Measurements from ENCODE around the gene ARHGAP29.

ARHGAP29 gene

GRCh38 chr1:94125551-94126514 is 111.6 kb downstream of the ARHGAP29 start:
- H4K20me1 ChIP-seq (ENCODE audit: insufficient read depth, low read length, poor library complexity, severe bottlenecking) = no peaks in the 10 kb centered on the region
- H3K4me2 ChIP-seq (ENCODE audit: low read depth, low read length, poor library complexity, severe bottlenecking) = no peak overlapping the region
- no peaks in the 10 kb centered on the region for H3K79me2 ChIP-seq (ENCODE audit: insufficient read depth, low read length)
- H2AFZ ChIP-seq (ENCODE audit: low read length) = no peak overlapping the region
- no peaks in the 10 kb centered on the region for H3K36me3 ChIP-seq (ENCODE audit: insufficient read depth, low read length)
- TF ChIP-seq EZH2phosphoT487 (IDR thresholded peaks at IDR 0.05; ENCODE audit: borderline replicate concordance) (no peak), CTCF (conservative IDR thresholded peaks at IDR 0.05; ENCODE audit: low read length) (no peak)
- H3K4me3 ChIP-seq (ENCODE audit: low read length, poor library complexity, severe bottlenecking) = no peak overlapping the region
- no peaks in the 10 kb centered on the region for H3K9me2 ChIP-seq (replicated peaks; ENCODE audit: low read depth, low read length)
- H3K27me3 ChIP-seq (ENCODE audit: insufficient read depth, low read length, poor library complexity, severe bottlenecking) = no peaks in the 10 kb centered on the region
- no peaks in the 10 kb centered on the region for H3K9me3 ChIP-seq (ENCODE audit: insufficient read depth, low read depth, low read length)
- H3K4me1 ChIP-seq (ENCODE audit: insufficient read depth, low read length, poor library complexity, severe bottlenecking) = peaks cover 6% of the 10 kb centered on the region
- no peak overlapping the region for H3K9ac ChIP-seq (ENCODE audit: low read depth, low read length, poor library complexity, severe bottlenecking)
- no peaks in the 10 kb centered on the region for H3F3A ChIP-seq (ENCODE audit: low read depth)

- Histone ChIP-seq H3F3A (ENCODE audit: low read depth) (no peaks in the 10 kb centered on the region), H3K4me3 (ENCODE audit: low read length, poor library complexity, severe bottlenecking) (no peak overlapping the region), H2AFZ (ENCODE audit: low read length) (no peak overlapping the region), H3K79me2 (ENCODE audit: insufficient read depth, low read length) (no peaks in the 10 kb centered on the region), H3K4me2 (ENCODE audit: low read depth, low read length, poor library complexity, severe bottlenecking) (no peak overlapping the region), H3K9ac (ENCODE audit: low read depth, low read length, poor library complexity, severe bottlenecking) (no peak overlapping the region), H4K20me1 (ENCODE audit: insufficient read depth, low read length, poor library complexity, severe bottlenecking) (no peaks in the 10 kb centered on the region), H3K4me1 (ENCODE audit: insufficient read depth, low read length, poor library complexity, severe bottlenecking) (peaks cover 6% of the 10 kb centered on the region), H3K9me2 (replicated peaks; ENCODE audit: low read depth, low read length) (no peaks in the 10 kb centered on the region), H3K27me3 (ENCODE audit: insufficient read depth, low read length, poor library complexity, severe bottlenecking) (no peaks in the 10 kb centered on the region), H3K9me3 (ENCODE audit: insufficient read depth, low read depth, low read length) (no peaks in the 10 kb centered on the region), H3K36me3 (ENCODE audit: insufficient read depth, low read length) (no peaks in the 10 kb centered on the region)
- TF ChIP-seq CTCF (conservative IDR thresholded peaks at IDR 0.05; ENCODE audit: low read length) = no peak
- no peak for TF ChIP-seq EZH2phosphoT487 (IDR thresholded peaks at IDR 0.05; ENCODE audit: borderline replicate concordance)
These were observed 112.8 kb downstream of the ARHGAP29 start for GRCh38 chr1:94124538-94124937.

GRCh38 chr1:94122201-94122970 is 115.0 kb downstream of the ARHGAP29 start:
- Histone ChIP-seq H3K4me1 (ENCODE audit: insufficient read depth, low read length, poor library complexity, severe bottlenecking) (peaks cover 6% of the 10 kb centered on the region), H3K4me3 (ENCODE audit: low read length, poor library complexity, severe bottlenecking) (no peak overlapping the region), H4K20me1 (ENCODE audit: insufficient read depth, low read length, poor library complexity, severe bottlenecking) (no peaks in the 10 kb centered on the region), H3K9ac (ENCODE audit: low read depth, low read length, poor library complexity, severe bottlenecking) (no peak overlapping the region), H3K27me3 (ENCODE audit: insufficient read depth, low read length, poor library complexity, severe bottlenecking) (no peaks in the 10 kb centered on the region), H3K9me2 (replicated peaks; ENCODE audit: low read depth, low read length) (no peaks in the 10 kb centered on the region), H3K9me3 (ENCODE audit: insufficient read depth, low read depth, low read length) (no peaks in the 10 kb centered on the region), H3K79me2 (ENCODE audit: insufficient read depth, low read length) (no peaks in the 10 kb centered on the region), H3K36me3 (ENCODE audit: insufficient read depth, low read length) (no peaks in the 10 kb centered on the region), H2AFZ (ENCODE audit: low read length) (no peak overlapping the region), H3K4me2 (ENCODE audit: low read depth, low read length, poor library complexity, severe bottlenecking) (no peak overlapping the region), H3F3A (ENCODE audit: low read depth) (no peaks in the 10 kb centered on the region)
- no peak for TF ChIP-seq CTCF (conservative IDR thresholded peaks at IDR 0.05; ENCODE audit: low read length)
- no peak for TF ChIP-seq EZH2phosphoT487 (IDR thresholded peaks at IDR 0.05; ENCODE audit: borderline replicate concordance)

Data from Loucy (cell line).